Stimulated activated CD4-positive, alpha-beta T cell treated with anti-CD3 and anti-CD28 coated beads, TNF-alpha, amount 100 ng/mL, for 48 hours (primary cell): ENCODE measurements around the gene SPRYD3.

Experiments
- DNase-seq, 3 donors: peaks; one replicate each; pipeline ENCODE4 v3.0.0-alpha.2; 2020; ENCODE audit warnings: low read depth in 3 of 3

SPRYD3 gene

DNA sequence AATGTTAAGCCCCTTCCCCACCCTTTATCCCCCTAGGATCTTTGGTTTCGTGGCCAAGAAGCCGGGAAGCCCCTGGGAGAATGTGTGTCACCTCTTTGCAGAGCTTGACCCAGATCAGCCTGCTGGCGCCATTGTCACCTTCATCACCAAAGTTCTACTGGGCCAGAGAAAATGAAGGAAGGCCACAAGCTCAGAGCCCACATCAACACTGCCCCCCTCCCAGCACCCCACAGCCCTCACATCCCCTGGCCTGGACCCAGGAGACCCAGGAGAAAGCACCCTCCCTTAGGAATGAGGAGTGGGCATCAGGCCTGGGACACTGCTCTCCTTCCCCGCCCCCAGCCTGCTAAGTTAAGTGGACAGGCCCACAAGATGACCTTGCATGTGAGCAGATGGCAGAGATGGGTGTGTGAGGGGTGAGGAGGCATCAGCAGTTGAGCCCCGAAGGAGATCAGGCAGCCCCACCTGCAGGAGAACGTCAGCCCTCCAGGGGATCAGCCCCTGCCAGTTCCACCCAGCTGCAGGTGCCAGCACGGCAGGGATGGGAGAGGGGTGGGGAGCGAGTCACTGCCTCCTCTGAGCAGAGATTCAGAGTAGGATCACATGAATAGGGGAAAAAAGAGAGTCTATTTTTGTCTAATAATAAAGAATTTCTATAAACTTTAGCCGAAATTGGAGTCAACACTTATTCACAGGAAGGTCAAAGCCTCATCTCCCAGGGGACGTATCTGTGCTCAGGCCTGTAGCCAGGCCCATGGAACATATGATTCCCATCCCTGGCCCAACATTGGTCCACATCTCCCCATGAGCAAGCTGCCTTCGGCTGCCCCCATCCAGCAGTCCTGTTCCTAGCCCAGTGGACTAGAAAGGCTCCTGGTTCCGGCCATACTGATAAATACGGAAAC, 15.2 kb downstream of the SPRYD3 start:
- no peak for DNase-seq

DNA sequence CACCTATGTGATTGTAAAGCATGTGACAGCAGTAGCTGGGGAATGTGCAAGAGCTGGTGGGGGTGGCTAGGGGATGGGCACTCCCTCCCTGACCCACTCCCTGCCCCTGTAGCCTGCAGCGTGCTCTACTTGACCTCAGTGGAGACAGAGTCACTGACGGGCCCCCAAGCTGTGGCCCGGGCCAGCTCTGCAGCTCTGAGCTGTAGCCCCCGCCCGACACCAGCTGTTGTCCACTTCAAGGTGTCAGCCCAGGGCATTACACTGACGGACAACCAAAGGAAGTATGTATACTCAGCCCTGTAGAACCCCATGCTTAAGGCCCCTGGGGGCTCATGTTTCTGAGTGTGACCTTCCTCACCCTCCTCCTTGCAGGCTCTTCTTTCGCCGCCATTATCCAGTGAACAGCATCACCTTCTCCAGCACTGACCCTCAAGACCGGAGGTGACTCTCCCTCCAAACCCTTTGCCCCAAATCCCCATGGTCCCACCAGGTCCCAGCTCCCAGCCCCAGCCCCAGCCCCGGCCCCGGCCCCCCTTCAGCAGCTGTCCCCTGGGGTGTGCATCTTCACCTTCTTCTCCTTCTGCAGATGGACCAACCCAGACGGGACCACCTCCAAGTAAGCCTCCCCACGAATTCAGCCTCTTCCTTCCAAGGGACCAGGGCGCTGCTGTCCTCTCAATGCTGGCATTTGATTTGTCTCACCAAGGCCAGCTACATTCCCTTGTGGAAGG, 16.0 kb downstream of the SPRYD3 start:
- DNase-seq: no peak

DNA sequence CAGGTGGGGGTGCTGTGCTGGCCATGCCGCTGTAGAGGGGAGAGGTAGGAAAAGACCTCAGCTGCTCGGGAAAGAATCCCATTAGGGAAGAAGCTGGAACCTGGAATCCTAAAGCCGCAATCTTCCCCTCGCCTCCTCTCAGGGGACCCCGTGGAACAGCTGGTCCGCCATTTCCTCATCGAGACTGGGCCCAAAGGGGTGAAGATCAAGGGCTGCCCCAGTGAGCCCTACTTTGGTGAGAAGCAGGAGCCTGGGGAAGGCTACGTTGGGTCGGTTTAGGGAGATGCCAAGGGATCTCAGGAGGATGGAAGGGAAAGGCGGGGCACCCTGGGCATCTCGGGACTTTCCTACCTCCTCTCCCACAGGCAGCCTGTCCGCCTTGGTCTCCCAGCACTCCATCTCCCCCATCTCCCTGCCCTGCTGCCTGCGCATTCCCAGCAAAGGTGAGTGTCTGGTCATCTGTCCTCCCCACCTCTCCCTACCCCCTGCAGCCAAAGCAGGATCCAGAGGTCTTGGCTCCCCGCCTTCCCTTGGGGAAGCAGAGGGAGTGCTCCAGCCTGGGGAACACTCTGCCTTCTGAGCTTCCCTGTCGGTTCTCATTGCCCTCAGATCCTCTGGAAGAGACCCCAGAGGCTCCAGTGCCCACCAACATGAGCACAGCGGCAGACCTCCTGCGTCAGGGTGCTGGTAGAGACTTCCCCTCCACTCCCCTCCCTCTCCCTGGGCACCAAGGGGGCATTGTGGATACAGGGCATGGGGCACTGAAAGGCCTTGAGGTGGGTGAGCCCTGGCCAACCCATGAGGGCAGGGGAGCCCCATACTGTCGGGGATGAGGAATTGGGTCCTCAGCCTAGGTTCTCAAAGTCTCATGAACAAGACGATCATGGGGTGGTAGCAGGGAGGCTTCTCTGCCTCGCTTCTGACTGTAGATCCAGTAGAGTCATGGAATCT, 16.9 kb downstream of the SPRYD3 start:
- no peak for DNase-seq

DNA sequence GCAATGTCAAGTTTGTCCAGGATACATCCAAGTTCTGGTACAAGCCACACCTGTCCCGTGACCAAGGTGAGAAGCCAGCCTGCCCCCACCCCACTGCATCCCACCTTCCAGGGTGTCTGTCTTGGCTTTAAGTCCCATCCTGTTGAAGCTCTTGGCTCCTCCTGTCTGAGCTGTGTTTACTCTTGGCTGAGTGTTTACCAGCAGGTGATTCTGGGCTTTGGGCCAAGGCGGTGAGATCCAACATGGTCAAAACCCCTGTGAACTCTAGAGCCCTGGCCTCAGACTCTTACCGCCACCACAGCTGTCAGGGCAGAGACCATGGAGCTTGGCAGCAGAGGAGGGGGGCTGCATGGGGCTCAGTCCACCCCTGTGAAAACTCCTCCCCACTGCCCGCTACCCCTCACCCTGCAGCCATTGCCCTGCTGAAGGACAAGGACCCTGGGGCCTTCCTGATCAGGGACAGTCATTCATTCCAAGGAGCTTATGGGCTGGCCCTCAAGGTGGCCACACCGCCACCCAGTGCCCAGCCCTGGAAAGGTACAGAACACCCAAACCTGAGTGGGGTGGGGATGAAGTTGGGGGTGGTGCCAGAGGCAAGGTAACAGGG, 17.7 kb downstream of the SPRYD3 start:
- no peak for DNase-seq

DNA sequence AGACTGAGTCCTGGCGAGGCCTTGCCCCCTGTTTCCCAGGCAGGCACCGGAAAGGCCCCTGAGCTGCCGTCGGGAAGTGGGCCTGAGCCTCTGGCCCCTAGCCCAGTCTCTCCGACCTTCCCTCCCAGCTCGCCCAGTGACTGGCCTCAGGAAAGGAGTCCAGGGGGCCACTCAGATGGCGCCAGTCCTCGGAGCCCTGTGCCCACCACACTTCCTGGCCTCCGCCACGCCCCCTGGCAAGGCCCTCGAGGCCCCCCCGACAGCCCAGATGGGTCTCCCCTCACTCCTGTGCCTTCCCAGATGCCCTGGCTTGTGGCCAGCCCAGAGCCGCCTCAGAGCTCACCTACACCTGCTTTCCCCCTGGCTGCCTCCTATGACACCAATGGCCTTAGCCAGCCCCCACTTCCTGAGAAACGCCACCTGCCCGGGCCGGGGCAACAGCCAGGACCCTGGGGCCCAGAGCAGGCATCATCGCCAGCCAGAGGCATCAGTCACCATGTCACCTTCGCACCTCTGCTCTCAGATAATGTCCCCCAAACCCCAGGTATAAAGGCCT, 18.4 kb downstream of the SPRYD3 start:
- DNase-seq: no peak

DNA sequence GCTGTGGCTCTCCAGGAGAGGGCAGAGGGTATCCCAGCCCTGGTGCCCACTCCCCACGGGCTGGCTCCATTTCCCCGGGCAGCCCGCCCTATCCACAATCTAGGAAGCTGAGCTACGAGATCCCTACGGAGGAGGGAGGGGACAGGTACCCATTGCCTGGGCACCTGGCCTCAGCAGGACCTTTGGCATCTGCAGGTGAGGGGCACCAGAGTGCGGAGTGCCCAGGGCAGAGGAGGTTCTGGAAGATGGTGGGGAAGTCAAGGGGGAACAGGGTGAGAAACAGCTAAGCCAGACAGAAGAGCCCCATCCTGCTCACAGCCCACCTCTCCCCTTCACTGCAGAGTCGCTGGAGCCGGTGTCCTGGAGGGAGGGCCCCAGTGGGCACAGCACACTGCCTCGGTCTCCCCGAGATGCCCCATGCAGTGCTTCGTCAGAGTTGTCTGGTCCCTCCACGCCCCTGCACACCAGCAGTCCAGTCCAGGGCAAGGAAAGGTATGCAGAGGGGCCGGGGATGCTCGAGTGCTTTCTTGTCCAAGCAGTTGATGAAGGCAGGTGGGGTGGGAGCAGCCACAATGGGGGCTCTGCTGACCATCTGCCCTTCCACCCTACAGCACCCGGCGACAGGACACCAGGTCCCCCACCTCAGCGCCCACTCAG, 19.0 kb downstream of the SPRYD3 start:
- no peak for DNase-seq

DNA sequence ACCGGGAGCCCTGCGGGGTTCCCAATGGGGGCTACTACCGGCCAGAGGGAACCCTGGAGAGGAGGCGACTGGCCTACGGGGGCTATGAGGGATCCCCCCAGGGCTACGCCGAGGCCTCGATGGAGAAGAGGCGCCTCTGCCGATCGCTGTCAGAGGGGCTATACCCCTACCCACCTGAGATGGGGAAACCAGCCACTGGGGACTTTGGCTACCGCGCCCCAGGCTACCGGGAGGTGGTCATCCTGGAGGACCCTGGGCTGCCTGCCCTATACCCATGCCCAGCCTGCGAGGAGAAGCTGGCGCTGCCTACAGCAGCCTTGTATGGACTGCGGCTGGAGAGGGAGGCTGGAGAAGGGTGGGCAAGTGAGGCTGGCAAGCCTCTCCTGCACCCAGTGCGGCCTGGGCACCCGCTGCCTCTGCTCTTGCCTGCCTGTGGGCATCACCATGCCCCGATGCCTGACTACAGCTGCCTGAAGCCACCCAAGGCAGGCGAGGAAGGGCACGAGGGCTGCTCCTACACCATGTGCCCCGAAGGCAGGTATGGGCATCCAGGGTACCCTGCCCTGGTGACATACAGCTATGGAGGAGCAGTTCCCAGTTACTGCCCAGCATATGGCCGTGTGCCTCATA, 19.6 kb downstream of the SPRYD3 start:
- DNase-seq: no peak

DNA sequence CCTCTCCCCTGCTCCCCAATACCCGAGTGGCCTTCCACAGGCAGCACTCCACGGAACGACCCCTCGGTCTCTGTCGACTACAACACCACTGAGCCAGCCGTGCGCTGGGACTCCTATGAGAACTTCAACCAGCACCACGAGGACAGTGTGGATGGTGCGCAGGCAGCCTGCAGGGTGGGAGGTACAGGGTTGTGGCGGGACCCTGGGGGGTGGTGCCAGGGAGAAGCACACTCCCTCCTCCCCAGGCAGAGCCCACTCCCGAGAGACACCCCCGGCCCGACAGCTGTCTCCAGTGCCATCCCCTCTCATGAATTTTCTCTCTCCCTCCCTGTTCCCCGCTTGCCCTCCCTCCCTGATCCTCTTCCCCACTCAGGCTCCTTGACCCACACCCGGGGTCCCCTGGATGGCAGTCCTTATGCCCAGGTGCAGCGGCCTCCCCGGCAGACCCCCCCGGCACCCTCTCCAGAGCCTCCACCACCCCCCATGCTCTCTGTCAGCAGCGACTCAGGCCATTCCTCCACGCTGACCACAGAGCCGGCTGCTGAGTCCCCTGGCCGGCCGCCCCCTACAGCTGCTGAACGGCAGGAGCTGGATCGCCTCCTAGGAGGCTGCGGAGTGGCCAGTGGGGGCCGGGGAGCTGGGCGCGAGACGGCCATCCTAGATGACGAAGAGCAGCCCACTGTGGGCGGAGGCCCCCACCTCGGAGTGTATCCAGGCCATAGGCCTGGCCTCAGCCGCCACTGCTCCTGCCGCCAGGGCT, 20.3 kb downstream of the SPRYD3 start:
- DNase-seq: no peak

DNA sequence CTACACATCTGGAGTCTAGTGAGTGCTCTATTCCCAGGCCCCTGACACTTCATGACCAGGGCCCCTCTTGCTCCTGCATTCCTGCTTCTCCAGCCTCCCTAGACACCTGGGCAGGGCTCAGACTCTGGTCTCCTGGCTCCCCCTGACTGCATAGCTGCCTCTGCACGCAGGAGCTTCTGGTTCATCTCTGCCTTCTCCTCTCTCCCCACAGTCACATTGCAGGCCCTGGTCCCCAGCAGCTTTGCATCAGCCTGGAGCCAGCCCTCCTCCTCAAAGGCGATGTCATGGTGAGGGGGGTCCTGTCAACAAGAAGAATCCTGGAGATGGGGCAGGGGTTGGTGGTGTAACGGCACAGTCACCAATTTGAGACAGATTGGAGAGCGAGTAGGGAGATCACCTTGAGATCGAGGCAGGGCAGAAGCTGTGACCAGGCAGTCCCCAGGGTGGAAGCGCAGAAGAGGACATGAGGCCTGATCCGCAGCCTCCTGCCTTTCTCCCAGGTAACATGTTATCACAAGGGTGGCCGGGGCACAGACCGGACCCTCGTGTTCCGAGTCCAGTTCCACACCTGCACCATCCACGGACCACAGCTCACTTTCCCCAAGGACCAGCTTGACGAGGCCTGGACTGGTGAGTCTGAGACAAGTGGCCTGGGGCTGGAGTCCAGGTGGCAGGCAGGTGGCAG, 21.2 kb downstream of the SPRYD3 start:
- no peak for DNase-seq

DNA sequence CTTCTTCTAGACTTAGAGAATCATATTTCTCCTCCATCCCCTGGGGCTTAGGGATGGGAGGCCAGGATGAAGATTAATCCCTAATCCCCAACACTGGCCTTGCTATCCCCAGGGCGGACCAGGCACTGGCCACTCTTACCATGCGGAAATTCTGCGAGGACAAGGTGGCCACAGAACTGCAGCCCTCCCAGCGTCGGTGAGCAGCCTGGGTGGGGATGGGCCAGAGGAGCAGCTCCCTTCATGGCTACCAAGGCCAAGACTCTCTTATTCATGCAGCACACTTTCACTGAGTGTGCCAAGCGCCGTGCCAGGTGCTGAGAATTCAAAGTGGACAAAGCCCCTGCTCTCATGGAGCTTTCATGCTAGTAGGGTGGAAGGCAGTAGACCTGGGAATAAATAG, 22.3 kb downstream of the SPRYD3 start:
- DNase-seq: no peak

DNA sequence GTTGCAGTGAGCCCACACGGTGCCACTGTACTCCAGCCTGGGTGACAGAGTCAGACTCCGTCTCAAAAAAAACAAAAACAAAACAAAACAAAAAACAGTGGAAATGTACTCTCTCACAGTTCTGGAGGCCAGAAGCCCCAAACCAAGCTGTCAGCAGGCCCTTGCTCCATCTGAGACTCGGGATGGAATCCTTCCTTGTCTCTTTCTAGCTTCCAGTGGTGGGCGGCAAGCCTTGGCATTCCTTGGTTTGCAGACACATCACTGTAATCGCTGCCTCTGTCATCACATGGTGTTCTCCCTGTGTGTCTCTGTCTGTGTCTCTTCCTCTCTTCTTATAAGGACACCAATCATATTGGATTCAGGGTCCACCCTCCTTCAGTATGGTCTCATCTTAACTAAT, 22.9 kb downstream of the SPRYD3 start:
- DNase-seq: no peak

DNA sequence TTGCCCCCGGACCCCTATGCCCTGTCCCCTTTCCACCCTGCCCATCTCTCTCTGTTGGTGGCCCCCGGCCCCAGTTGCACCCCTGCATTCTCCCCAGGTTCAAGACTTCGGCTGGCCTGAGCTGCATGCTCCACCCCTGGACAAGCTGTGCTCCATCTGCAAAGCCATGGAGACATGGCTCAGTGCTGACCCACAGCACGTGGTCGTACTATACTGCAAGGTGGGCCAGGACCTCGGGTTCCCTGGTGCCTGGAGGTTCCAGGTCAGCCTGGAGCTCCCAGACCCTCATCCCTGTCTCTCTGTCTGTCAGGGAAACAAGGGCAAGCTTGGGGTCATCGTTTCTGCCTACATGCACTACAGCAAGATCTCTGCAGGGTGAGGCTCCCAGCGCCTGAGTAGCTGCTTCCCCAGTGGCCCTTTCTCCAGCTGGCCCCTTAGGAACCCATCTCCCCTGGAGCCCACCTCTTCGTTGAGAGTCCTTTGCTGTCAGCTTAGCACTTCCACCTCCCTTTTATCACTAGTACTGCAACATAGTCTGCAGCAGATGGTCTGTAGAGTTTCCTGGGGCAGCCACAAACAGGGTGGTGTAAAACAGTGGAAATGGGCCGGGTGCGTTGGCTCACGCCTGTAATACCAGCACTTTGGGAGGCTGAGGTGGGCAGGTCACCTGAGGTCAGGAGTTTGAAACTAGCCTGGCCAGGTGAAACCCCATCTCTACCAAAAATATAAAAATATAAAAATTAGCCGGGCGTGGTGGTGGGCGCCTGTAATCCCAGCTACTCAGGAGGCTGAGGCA, 23.5 kb downstream of the SPRYD3 start:
- no peak for DNase-seq

DNA sequence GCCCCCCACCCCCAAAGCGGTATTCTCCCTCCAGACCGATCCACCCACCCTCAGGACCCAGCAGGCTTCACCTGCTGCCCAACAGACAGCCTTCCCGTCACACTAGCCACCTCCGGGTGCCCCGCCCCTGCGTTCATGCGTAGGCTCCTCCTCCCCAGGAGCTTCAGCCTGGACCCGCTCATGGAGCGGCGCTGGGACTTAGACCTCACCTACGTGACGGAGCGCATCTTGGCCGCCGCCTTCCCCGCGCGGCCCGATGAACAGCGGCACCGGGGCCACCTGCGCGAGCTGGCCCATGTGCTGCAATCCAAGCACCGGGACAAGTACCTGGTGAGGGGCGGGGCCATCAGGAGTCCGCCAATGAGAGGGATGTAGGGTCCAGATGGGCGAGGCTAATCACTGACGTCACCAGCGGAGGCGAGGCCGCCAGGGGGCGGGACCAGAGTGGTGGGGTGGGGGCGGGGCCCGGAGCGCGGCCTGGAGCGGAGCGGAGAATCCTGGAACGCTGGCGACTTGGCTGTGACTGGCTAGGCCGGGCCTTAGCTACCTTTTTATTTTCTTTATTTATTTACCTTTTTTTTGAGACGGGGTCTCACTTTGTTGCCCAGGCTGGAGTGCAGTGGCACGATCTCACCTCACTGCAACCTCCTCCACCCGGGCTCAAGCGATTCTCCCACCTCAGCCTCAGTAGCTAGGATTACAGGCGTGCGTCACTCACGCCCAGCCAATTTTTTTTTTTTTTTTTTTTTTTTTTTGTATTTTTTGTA, 24.9 kb downstream of the SPRYD3 start:
- peak; percentile 84 to 95 (median 89) for DNase-seq

DNA sequence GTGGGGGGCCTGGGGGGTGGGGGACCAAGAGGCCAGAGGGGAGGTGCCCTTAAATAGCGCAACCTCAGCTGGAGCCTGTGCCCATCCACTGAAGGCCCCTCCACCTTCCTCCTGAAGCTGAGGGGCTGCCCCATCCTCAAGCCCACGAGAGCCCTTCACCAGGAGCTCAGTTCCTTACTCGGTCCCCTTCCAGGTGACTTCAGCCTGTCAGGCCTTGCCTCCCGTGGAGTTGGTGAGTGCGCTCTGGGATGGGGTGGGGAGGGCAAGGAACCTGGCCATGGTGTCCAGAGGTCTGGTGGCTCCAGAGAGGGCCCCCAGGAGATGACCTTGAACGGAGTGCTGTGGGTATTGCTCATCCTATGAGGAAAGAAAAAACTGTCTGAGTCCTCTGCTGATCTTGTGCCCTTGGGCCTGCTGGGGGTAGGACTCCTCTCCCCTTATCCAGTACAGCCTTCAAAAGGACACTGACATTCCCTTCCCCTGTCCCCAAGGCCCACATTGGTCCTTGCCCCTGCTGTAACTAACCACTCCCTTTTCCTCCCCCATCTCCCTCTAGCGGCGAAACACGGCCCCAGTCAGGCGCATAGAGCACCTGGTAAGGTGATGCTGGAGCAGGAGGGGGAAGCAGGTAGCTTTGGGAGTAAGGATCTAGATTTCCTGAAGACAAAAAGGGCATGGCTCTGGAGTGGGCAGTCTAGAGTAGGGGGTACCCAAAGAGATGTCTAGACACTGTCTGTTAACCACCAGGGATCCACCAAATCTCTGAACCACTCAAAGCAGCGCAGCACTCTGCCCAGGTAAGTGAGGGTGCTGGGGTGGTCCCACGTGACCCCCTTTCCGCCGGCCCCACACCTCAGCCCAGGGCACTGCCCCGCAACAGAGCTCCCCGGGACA, 25.7 kb downstream of the SPRYD3 start:
- peak; percentile 20 to 49 (median 24) for DNase-seq

DNA sequence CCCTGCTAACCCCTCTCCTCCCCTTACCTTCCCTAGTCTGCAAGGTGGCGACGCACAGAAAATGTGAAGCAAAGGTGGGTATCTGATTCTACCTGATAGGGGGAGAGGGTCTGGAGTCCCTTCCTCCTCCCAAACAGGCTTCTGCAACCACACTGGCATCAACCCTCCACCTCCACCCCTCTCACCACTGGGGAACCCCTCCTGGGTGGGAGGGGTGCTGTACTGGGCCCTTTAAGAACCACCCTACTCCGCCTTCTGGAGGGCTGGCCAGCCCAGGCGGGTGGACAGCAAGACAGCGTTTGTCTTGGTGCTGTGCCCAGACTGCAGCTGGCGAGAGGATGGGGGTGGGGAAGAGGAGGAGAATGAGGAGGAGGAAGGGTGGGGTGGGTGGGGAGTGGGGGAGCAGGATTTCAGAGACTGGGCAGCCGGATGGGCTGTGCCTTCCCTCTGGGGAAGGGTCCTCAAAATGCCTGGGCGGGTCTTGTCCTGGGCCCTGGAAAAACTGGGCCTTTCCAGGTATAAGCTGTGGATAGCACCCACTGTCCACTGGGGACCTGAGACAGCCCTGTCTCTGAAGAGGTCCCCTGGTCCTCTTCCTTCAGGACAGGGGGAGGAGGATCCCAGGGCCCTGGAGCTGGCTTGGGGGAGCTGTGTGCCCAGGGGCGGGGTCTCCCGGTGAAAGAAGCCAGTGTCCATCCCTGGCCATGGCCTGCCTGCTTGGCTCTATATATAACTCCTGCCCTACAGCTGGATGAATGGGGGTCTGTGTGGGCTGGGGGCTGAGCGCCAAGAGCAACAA, 26.6 kb downstream of the SPRYD3 start:
- DNase-seq: no peak
